Cardiac muscle cell (in vitro differentiated cells and primary cell): Measurements from ENCODE around the gene TRIML2. TPM values are rescaled to one million over a fixed set of nuclear protein-coding genes. Genes with fewer than 3 reads are reported as not detected.

Experiments
- DNase-seq, 2 donors: peaks; one replicate each; pipeline versions ENCODE4 v3.0.0 to v3.0.0-alpha.2; 2010 to 2017; ENCODE audit warnings: low read depth in 1 of 2, low spot score in 1 of 2
- H3K27ac ChIP-seq: fragments of 200-600 bp; sonication (generic); 2 replicates; pipeline ENCODE4 v1.5.1; 2016
- H3K27me3 ChIP-seq: fragments of 200-600 bp; sonication (generic); 2 replicates; pipeline ENCODE4 v1.6.0; 2016; ENCODE audit warnings: control low read depth
- H3K36me3 ChIP-seq: fragments of 200-600 bp; sonication (generic); 2 replicates; pipeline ENCODE4 v1.5.1; 2016; ENCODE audit warnings: control low read depth
- H3K4me1 ChIP-seq: fragments of 200-600 bp; sonication (generic); 2 replicates; pipeline ENCODE4 v1.8.1; 2017; ENCODE audit warnings: low read depth, mild to moderate bottlenecking, mixed run types
- H3K4me3 ChIP-seq: fragments of 200-600 bp; sonication (generic); 2 replicates; pipeline ENCODE4 v1.5.1; 2016; ENCODE audit warnings: mild to moderate bottlenecking
- H3K9me3 ChIP-seq: fragments of 200-600 bp; sonication (generic); 2 replicates; pipeline ENCODE4 v1.5.1; 2017; ENCODE audit warnings: low read depth, mild to moderate bottlenecking, control low read depth
- polyA plus RNA-seq: library from polyadenylated mRNA; unstranded; fragments of >200 nt; fragmentation: Nextera tagmentation; extraction: Ambion mirVana; gene quantifications from 2 replicates; pipeline ENCODE4 v1.2.1, GENCODE V29; 2016
- total RNA-seq: library from RNA; depleted of rRNA; stranded (reverse); fragments of >200 nt; gene quantifications from 2 replicates; pipeline ENCODE4 v1.2.3, GENCODE V29; 2016
- TF ChIP-seq, protein P1 (sequence below): IDR thresholded peaks from 2 replicates; pipeline ENCODE4 v1.5.1; 2012; ENCODE audit warnings: low read depth, mild to moderate bottlenecking, low read length

TRIML2 gene
- total and polyA plus RNA-seq, 2 experiments from 2014 or later: not detected

DNA sequence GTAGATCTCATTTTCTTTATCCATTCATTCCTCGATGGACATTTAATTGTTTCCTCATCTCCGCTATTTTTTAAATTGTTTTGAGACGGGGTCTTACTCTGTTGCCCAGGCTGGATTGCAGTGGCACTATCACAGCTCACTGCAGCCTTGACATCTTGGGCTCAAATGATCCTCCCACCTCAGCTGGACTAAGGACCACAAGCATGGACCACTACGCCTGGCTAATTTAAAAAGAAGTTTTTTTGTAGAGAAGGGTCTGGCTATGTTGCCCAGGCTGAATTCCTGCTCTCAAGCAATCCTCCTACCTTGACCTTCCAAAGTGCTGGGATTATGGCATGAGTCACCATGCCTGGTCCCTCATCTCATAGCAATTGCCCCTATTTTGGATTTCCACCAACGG lies 22.8 kb upstream of the TRIML2 start:
- TF ChIP-seq, protein P1, sequence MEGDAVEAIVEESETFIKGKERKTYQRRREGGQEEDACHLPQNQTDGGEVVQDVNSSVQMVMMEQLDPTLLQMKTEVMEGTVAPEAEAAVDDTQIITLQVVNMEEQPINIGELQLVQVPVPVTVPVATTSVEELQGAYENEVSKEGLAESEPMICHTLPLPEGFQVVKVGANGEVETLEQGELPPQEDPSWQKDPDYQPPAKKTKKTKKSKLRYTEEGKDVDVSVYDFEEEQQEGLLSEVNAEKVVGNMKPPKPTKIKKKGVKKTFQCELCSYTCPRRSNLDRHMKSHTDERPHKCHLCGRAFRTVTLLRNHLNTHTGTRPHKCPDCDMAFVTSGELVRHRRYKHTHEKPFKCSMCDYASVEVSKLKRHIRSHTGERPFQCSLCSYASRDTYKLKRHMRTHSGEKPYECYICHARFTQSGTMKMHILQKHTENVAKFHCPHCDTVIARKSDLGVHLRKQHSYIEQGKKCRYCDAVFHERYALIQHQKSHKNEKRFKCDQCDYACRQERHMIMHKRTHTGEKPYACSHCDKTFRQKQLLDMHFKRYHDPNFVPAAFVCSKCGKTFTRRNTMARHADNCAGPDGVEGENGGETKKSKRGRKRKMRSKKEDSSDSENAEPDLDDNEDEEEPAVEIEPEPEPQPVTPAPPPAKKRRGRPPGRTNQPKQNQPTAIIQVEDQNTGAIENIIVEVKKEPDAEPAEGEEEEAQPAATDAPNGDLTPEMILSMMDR: no peak
- DNase-seq: no peak
- no peak overlapping the region for H3K27ac ChIP-seq
- no peaks in the 10 kb centered on the region for H3K9me3 ChIP-seq
- H3K36me3 ChIP-seq: no peaks in the 10 kb centered on the region
- no peak overlapping the region for H3K4me3 ChIP-seq
- H3K4me1 ChIP-seq: no peaks in the 10 kb centered on the region
- H3K27me3 ChIP-seq: no peaks in the 10 kb centered on the region

GRCh38 chr4:188130355-188130754 lies 21.0 kb upstream of the TRIML2 start:
- TF ChIP-seq, protein P1: no peak
- Histone ChIP-seq H3K36me3 (no peaks in the 10 kb centered on the region), H3K4me1 (no peaks in the 10 kb centered on the region), H3K27me3 (no peaks in the 10 kb centered on the region), H3K9me3 (no peaks in the 10 kb centered on the region), H3K4me3 (no peak overlapping the region), H3K27ac (no peak overlapping the region)
- DNase-seq: no peak

GRCh38 chr4:188127214-188127874 lies 17.9 kb upstream of the TRIML2 start:
- Histone ChIP-seq H3K27ac (no peak overlapping the region), H3K4me3 (no peak overlapping the region), H3K4me1 (no peaks in the 10 kb centered on the region), H3K36me3 (no peaks in the 10 kb centered on the region), H3K9me3 (no peaks in the 10 kb centered on the region), H3K27me3 (no peaks in the 10 kb centered on the region)
- DNase-seq: peak in 1 of 2 donors; percentile 29
- TF ChIP-seq, protein P1: no peak

- Histone ChIP-seq H3K36me3 (no peaks in the 10 kb centered on the region), H3K9me3 (no peaks in the 10 kb centered on the region), H3K4me1 (no peaks in the 10 kb centered on the region), H3K4me3 (no peak overlapping the region), H3K27me3 (no peaks in the 10 kb centered on the region), H3K27ac (no peak overlapping the region)
- TF ChIP-seq, protein P1: no peak
- no peak for DNase-seq
Observed at GRCh38 chr4:188121530-188121929, 12.1 kb upstream of the TRIML2 start.

- no peak for DNase-seq
- TF ChIP-seq, protein P1: no peak
- H3K27ac ChIP-seq: no peak overlapping the region
- no peaks in the 10 kb centered on the region for H3K4me1 ChIP-seq
- no peak overlapping the region for H3K4me3 ChIP-seq
- no peaks in the 10 kb centered on the region for H3K27me3 ChIP-seq
- H3K9me3 ChIP-seq: no peaks in the 10 kb centered on the region
- H3K36me3 ChIP-seq: no peaks in the 10 kb centered on the region
Observed at GRCh38 chr4:188117631-188118324, 8.4 kb upstream of the TRIML2 start.
